Measurements from ENCODE around the gene ASTN1. TPM values are rescaled to one million over a fixed set of nuclear protein-coding genes. Genes with fewer than 3 reads are reported as not detected.

The ASTN1 gene
- total RNA-seq, 1 experiment from 2014 or later: not detected

- Histone ChIP-seq H3K4me1 (replicated peaks; ENCODE audit: insufficient read depth) (no peaks in the 10 kb centered on the region), H3K36me3 (ENCODE audit: low read depth) (no peaks in the 10 kb centered on the region), H3F3A (ENCODE audit: insufficient read depth, low read depth) (no peaks in the 10 kb centered on the region), H2AFZ (no peak overlapping the region), H3K9me2 (ENCODE audit: insufficient read depth) (no peaks in the 10 kb centered on the region), H3K79me2 (ENCODE audit: low read depth) (no peaks in the 10 kb centered on the region), H3K27ac (no peak overlapping the region), H3K4me3 (no peak overlapping the region), H3K9me3 (ENCODE audit: insufficient read depth, low read depth) (no peaks in the 10 kb centered on the region), H3K4me2 (no peak overlapping the region), H4K20me1 (ENCODE audit: insufficient read depth) (no peaks in the 10 kb centered on the region), H3K27me3 (ENCODE audit: insufficient read depth, low read depth) (no peaks in the 10 kb centered on the region)
- TF ChIP-seq, protein P1, sequence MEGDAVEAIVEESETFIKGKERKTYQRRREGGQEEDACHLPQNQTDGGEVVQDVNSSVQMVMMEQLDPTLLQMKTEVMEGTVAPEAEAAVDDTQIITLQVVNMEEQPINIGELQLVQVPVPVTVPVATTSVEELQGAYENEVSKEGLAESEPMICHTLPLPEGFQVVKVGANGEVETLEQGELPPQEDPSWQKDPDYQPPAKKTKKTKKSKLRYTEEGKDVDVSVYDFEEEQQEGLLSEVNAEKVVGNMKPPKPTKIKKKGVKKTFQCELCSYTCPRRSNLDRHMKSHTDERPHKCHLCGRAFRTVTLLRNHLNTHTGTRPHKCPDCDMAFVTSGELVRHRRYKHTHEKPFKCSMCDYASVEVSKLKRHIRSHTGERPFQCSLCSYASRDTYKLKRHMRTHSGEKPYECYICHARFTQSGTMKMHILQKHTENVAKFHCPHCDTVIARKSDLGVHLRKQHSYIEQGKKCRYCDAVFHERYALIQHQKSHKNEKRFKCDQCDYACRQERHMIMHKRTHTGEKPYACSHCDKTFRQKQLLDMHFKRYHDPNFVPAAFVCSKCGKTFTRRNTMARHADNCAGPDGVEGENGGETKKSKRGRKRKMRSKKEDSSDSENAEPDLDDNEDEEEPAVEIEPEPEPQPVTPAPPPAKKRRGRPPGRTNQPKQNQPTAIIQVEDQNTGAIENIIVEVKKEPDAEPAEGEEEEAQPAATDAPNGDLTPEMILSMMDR (conservative IDR thresholded peaks at IDR 0.05): no peak
- TF ChIP-seq EZH2 (IDR thresholded peaks at IDR 0.05; ENCODE audit: low read depth): no peak
- BruUV-seq (replicated peaks): no TSS peak
- POLR2A ChIA-PET (ENCODE audit: unreplicated experiment): no interaction called here
- CTCF ChIA-PET: no interaction called here
- no peak for DNase-seq
- intact Hi-C loops (cut with micrococcal nuclease; ENCODE audit: unreplicated experiment): no loop called here
These were observed 177.5 kb downstream of the ASTN1 start for GRCh38 chr1:176987016-176987415.

- DNase-seq: no peak
- Histone ChIP-seq H3K27me3 (ENCODE audit: insufficient read depth, low read depth) (no peaks in the 10 kb centered on the region), H4K20me1 (ENCODE audit: insufficient read depth) (no peaks in the 10 kb centered on the region), H3K79me2 (ENCODE audit: low read depth) (no peaks in the 10 kb centered on the region), H3K9me3 (ENCODE audit: insufficient read depth, low read depth) (no peaks in the 10 kb centered on the region), H3K36me3 (ENCODE audit: low read depth) (no peaks in the 10 kb centered on the region), H3F3A (ENCODE audit: insufficient read depth, low read depth) (no peaks in the 10 kb centered on the region), H3K4me2 (no peak overlapping the region), H3K4me1 (replicated peaks; ENCODE audit: insufficient read depth) (no peaks in the 10 kb centered on the region), H3K9me2 (ENCODE audit: insufficient read depth) (no peaks in the 10 kb centered on the region), H2AFZ (no peak overlapping the region), H3K4me3 (no peak overlapping the region), H3K27ac (no peak overlapping the region)
- BruUV-seq (replicated peaks): no TSS peak
- ChIA-PET CTCF (no interaction called here), POLR2A (ENCODE audit: unreplicated experiment) (no interaction called here)
- TF ChIP-seq, protein P1 (conservative IDR thresholded peaks at IDR 0.05): no peak
- no peak for TF ChIP-seq EZH2 (IDR thresholded peaks at IDR 0.05; ENCODE audit: low read depth)
- intact Hi-C loops (cut with micrococcal nuclease; ENCODE audit: unreplicated experiment): no loop called here
These were observed 180.8 kb downstream of the ASTN1 start for GRCh38 chr1:176983731-176984130.

DNA sequence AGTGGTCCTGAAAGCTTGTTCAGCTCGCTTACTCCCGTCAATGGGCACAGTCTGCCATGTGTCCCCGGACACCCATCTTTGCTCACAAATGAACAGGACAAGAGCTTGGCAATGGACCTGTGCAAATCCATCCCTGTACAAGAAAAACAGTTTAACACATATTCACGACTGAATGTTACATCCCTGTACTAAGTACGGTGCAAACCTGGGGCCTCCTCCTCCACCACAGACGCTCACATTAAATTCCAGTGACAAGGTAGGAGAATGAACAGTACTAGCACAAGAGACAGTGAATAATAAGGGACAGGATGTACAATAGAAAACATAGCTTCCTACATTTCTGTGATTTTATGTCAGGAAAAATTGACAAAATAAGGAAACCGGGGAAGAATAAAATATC, 187.7 kb downstream of the ASTN1 start:
- no peaks in the 10 kb centered on the region for H4K20me1 ChIP-seq (ENCODE audit: insufficient read depth)
- no peaks in the 10 kb centered on the region for H3K79me2 ChIP-seq (ENCODE audit: low read depth)
- H3K4me2 ChIP-seq: no peak overlapping the region
- H2AFZ ChIP-seq: no peak overlapping the region
- no peaks in the 10 kb centered on the region for H3K9me2 ChIP-seq (ENCODE audit: insufficient read depth)
- H3K4me3 ChIP-seq: no peak overlapping the region
- no TSS peak for BruUV-seq (replicated peaks)
- H3K36me3 ChIP-seq (ENCODE audit: low read depth): no peaks in the 10 kb centered on the region
- no peaks in the 10 kb centered on the region for H3K4me1 ChIP-seq (replicated peaks; ENCODE audit: insufficient read depth)
- ChIA-PET CTCF (no interaction called here), POLR2A (ENCODE audit: unreplicated experiment) (interaction anchor here (0.6 kb wide), 1 partner anchor 731 kb away, joined by 3 read pairs; no protein-coding TSS in a partner anchor)
- no peak overlapping the region for H3K27ac ChIP-seq
- no peak for DNase-seq
- TF ChIP-seq EZH2 (IDR thresholded peaks at IDR 0.05; ENCODE audit: low read depth): no peak
- TF ChIP-seq, protein P1 (conservative IDR thresholded peaks at IDR 0.05): no peak
- intact Hi-C loops (cut with micrococcal nuclease; ENCODE audit: unreplicated experiment): no loop called here
- H3K27me3 ChIP-seq (ENCODE audit: insufficient read depth, low read depth): no peaks in the 10 kb centered on the region; the same call in 1 of the 2 replicates
- H3F3A ChIP-seq (ENCODE audit: insufficient read depth, low read depth): no peaks in the 10 kb centered on the region
- H3K9me3 ChIP-seq (ENCODE audit: insufficient read depth, low read depth): no peaks in the 10 kb centered on the region
